SIG-M5 (cell line): ENCODE results near the gene OPA3.

Experiments used
- DNase-seq: peaks from one replicate; lab custom pipeline; 2025; lab: John Stamatoyannopoulos, UW

Gene OPA3

GRCh38 chr19:45503909-45504308 is 80.7 kb downstream of the OPA3 start:
- no peak for DNase-seq

- DNase-seq = no peak
Observed at GRCh38 chr19:45502111-45502510, 82.5 kb downstream of the OPA3 start.

- DNase-seq = no peak
Observed at GRCh38 chr19:45501730-45502014, 82.9 kb downstream of the OPA3 start.

GRCh38 chr19:45500918-45501729 is 83.5 kb downstream of the OPA3 start:
- no peak for DNase-seq

GRCh38 chr19:45499196-45500180 is 85.1 kb downstream of the OPA3 start:
- DNase-seq = no peak

GRCh38 chr19:45498411-45499195 is 86.0 kb downstream of the OPA3 start, which contains the start of gene PPM1N:
TSS of gene PPM1N (plus strand) at chr19:45498443. CDS start at chr19:45498473, 30 bp downstream.
- no peak for DNase-seq

- no peak for DNase-seq
Observed at GRCh38 chr19:45497791-45498190, 86.8 kb downstream of the OPA3 start.

GRCh38 chr19:45496349-45496953 is 88.2 kb downstream of the OPA3 start:
- no peak for DNase-seq

GRCh38 chr19:45495178-45495577 is 89.4 kb downstream of the OPA3 start:
- no peak for DNase-seq

GRCh38 chr19:45494261-45494916 is 90.2 kb downstream of the OPA3 start:
- DNase-seq = no peak

- DNase-seq = no peak
Observed at GRCh38 chr19:45492627-45493470, 91.8 kb downstream of the OPA3 start.

- DNase-seq = no peak
Observed at GRCh38 chr19:45492137-45492626, 92.4 kb downstream of the OPA3 start.

GRCh38 chr19:45489216-45489855 is 95.3 kb downstream of the OPA3 start:
- DNase-seq = no peak

- no peak for DNase-seq
Observed at GRCh38 chr19:45488708-45489107, 95.9 kb downstream of the OPA3 start.

GRCh38 chr19:45485305-45486077 is 99.1 kb downstream of the OPA3 start:
- no peak for DNase-seq

GRCh38 chr19:45484273-45484945 is 100.2 kb downstream of the OPA3 start:
- DNase-seq = no peak

- no peak for DNase-seq
Observed at GRCh38 chr19:45483033-45483432, 101.6 kb downstream of the OPA3 start.
